Epithelial cell of proximal tubule (primary cell): ENCODE data around the gene SHISAL2B. TPM values are rescaled to one million over a fixed set of nuclear protein-coding genes. Genes with fewer than 3 reads are reported as not detected.

ENCODE experiments used
- DNase-seq: peaks from one replicate; pipeline ENCODE4 v3.0.0-alpha.2; 2011; ENCODE audit warnings: low read depth
- H3K4me3 ChIP-seq: 2 replicates; pipeline ENCODE4 v1.5.1; 2011; ENCODE audit warnings: low read depth, mild to moderate bottlenecking, low read length
- CTCF ChIP-seq: conservative IDR thresholded peaks from 2 replicates; pipeline ENCODE4 v1.5.1; 2012; ENCODE audit warnings: low read depth, mild to moderate bottlenecking, low read length
- total RNA-seq: library from RNA; depleted of rRNA; stranded (reverse); fragments of >200 nt; gene quantifications from 2 replicates; pipeline ENCODE4 v1.2.3, GENCODE V29; 2015

SHISAL2B gene
- total RNA-seq: not detected in 2 replicates

- TF ChIP-seq CTCF: no peak
- no peak for DNase-seq
- H3K4me3 ChIP-seq: peak within 1 kb of the TSS; percentile 53
Measured at GRCh38 chr5:64690417-64691151, at the start of gene SHISAL2B. TSS of gene SHISAL2B (plus strand) at chr5:64690503. CDS start at chr5:64690624, 121 bp downstream.

- DNase-seq: no peak
- TF ChIP-seq CTCF: no peak
- H3K4me3 ChIP-seq: no peak overlapping the region
Measured at GRCh38 chr5:64644831-64645230, 45.5 kb upstream of the SHISAL2B start.

- no peak overlapping the region for H3K4me3 ChIP-seq
- TF ChIP-seq CTCF: no peak
- DNase-seq: no peak
Measured at GRCh38 chr5:64646169-64646568, 44.1 kb upstream of the SHISAL2B start.

GRCh38 chr5:64649512-64649911 is 40.8 kb upstream of the SHISAL2B start:
- no peak for DNase-seq
- no peak overlapping the region for H3K4me3 ChIP-seq
- TF ChIP-seq CTCF: no peak

- H3K4me3 ChIP-seq: no peak overlapping the region
- no peak for DNase-seq
Measured at GRCh38 chr5:64653766-64654560, 36.3 kb upstream of the SHISAL2B start.

GRCh38 chr5:64654561-64654938 is 35.8 kb upstream of the SHISAL2B start:
- H3K4me3 ChIP-seq: no peak overlapping the region
- TF ChIP-seq CTCF: no peak

More at GRCh38 chr5:64653766-64654560, 36.3 kb upstream of the SHISAL2B start:
- TF ChIP-seq CTCF: no peak

More at GRCh38 chr5:64654561-64654938, 35.8 kb upstream of the SHISAL2B start:
- no peak for DNase-seq
